GM18505 (cell line): ENCODE data around the gene KCNT1.

Experiments used
- ATAC-seq: cut with Tn5 transposase; IDR thresholded peaks from one replicate; pipeline ENCODE4 v1.9.1; 2021; ENCODE audit not compliant: unreplicated experiment
- POLR2A ChIP-seq: IDR thresholded peaks from 4 replicates; pipeline ENCODE4 v1.6.1; 2011; ENCODE audit warnings: borderline replicate concordance; ENCODE audit not compliant: insufficient read depth, insufficient read length; ENCODE audit errors: extremely low read depth

Gene KCNT1

GRCh38 chr9:135771401-135772051, 69.5 kb downstream of the KCNT1 start:
- TF ChIP-seq POLR2A: no peak
- ATAC-seq: no peak

DNA sequence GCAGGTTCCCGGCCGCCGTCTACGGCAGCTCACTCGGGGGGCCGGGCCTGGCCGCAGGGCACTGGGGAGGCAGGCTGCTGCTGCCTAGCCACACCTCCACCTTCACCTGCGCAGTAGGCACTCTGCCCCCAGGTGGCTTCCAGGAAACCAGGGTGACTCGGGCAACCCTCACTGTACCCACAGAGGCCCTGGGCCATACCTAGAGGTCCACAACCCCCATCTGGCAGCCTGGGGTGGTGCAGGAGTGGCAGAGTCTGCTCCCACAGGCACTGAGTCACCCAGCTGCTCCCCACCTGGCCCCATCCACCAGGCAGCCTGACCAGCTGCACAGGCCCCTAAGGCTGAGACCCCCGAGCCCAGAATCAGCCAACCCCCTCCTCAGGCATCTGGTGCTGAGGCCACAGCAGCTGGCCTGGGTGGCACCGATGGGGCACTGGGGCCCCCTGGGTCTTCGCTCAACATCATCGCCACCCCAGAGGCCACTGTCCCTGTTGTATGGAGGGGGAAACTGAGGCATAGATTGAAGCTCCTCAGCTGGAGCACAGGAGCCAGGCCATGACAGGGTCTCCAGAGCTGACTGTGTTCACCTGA, 70.2 kb downstream of the KCNT1 start:
- no peak for ATAC-seq
- no peak for TF ChIP-seq POLR2A

- ATAC-seq: no peak
- TF ChIP-seq POLR2A: no peak
Observed at GRCh38 chr9:135772702-135773493, 70.9 kb downstream of the KCNT1 start.

GRCh38 chr9:135773530-135774238, 71.7 kb downstream of the KCNT1 start:
- ATAC-seq: no peak
- no peak for TF ChIP-seq POLR2A

GRCh38 chr9:135774239-135774747, 72.3 kb downstream of the KCNT1 start:
- TF ChIP-seq POLR2A: no peak
- ATAC-seq: no peak

GRCh38 chr9:135774794-135775525, 73.0 kb downstream of the KCNT1 start:
- ATAC-seq: no peak
- TF ChIP-seq POLR2A: no peak

DNA sequence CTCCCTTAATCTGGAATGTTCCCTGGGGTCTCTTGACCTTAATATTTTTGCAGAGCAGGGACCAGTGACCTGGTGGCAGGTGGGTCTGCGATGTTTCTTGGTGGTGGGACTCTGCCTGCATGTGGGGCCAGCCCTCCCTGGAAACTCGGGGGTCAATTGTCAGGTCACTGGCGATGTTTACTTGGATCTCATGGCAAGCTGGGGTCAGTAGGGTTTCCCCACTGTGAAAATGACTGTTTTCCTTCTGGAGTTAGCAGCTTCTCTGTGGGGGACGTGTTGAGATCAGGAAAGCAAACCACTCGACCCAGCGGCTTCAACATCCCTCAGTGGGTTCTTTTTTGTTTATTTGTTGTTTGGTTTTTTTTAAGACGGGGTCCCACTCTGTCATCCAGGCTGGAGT, 73.9 kb downstream of the KCNT1 start:
- ATAC-seq: no peak
- no peak for TF ChIP-seq POLR2A

- ATAC-seq: no peak
- TF ChIP-seq POLR2A: no peak
Observed at GRCh38 chr9:135776893-135777622, 75.1 kb downstream of the KCNT1 start.

- no peak for TF ChIP-seq POLR2A
- no peak for ATAC-seq
Observed at GRCh38 chr9:135777623-135778177, 75.7 kb downstream of the KCNT1 start.

DNA sequence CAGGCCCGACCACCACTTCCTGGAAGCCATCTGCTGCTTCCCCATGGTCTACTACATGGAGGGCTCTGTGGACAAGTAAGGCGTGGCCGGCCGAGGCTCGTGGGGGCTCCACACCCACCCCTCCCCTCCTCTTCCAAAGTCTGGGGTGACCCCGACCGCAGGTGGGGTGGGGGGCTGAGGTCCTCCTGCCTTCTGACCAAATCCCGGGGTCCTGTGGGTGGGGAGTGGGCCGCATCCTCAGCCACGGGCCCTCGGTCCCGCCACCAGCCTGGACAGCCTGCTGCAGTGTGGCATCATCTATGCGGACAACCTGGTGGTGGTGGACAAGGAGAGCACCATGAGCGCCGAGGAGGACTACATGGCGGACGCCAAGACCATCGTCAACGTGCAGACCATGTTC, 76.4 kb downstream of the KCNT1 start:
- ATAC-seq: no peak
- TF ChIP-seq POLR2A: no peak

GRCh38 chr9:135779571-135779970, 77.6 kb downstream of the KCNT1 start:
- no peak for ATAC-seq
- TF ChIP-seq POLR2A: no peak

- no peak for ATAC-seq
- no peak for TF ChIP-seq POLR2A
Observed at GRCh38 chr9:135780086-135780485, 78.1 kb downstream of the KCNT1 start.

DNA sequence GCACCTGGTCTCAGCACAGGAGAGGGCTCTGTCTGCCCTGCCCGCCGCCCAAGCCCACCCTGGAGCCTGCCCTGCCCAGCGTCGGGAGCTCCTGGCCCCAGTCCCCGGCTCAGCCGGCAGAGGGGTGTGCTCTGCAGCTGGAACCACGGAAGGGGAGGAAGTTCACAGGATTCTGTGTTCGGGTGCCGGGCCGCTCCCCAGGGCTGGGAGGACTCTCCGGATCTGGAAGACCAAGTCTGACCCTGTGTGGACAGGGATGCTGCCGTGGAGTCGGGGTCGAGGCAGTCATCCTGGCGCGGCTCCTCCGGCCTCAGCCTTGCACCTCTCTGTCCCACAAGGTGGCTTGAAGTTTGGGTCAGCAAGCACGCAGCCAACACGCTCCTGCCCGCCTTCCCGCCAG, 78.6 kb downstream of the KCNT1 start:
- no peak for TF ChIP-seq POLR2A
- no peak for ATAC-seq

DNA sequence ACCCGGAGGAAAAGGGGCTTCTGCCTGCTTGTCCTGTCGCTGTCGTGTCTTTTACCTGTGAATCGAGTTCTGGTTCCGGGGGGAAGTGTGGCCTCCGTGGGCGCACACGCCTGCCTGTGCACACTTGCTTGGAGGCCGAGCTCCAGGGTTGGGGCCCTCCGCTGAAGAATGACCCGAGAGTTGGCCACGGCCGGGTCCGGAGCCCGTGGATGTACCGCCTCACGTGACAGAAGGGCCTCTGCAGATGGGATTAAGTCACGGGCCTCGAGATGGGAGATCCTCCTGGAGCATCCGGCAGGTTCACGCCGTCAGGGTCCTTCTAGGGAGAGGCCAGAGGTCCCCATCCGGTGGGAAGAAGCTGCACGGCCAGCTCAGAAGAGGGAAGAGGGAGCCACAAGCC, 81.0 kb downstream of the KCNT1 start:
- ATAC-seq: no peak
- TF ChIP-seq POLR2A: no peak
